Activated naive CD4-positive, alpha-beta T cell treated with anti-CD3 and anti-CD28 coated beads, Interleukin-2, amount 50 U/mL, for 16 hours (primary cell): ENCODE measurements around the gene IDUA.
A peak's percentile ranks its signal among the peaks of the same experiment; 100 is the strongest.
"Not testable (repeated sequence)": the region's sequence is repeated elsewhere in the genome, so short reads cannot be mapped to it uniquely, and the experiment has no call there.

ENCODE experiments used
- DNase-seq: peaks from one replicate; pipeline ENCODE4 v3.0.0-alpha.2; 2020

IDUA gene

GRCh38 chr4:968221-968620, 18.6 kb upstream of the IDUA start:
- no peak for DNase-seq

- DNase-seq: no peak
Measured at GRCh38 chr4:968621-969394, 18.0 kb upstream of the IDUA start.

GRCh38 chr4:970046-970745, 16.6 kb upstream of the IDUA start:
- DNase-seq: no peak

GRCh38 chr4:970854-971520, 15.9 kb upstream of the IDUA start:
- DNase-seq: no peak

GRCh38 chr4:971666-972500, 15.0 kb upstream of the IDUA start:
- DNase-seq: no peak

- peak; percentile 66 for DNase-seq
Measured at GRCh38 chr4:972651-973424, 14.0 kb upstream of the IDUA start.

- DNase-seq: peak; percentile 80
Measured at GRCh38 chr4:973431-974397, 13.1 kb upstream of the IDUA start, which contains the start of gene DGKQ. TSS of gene DGKQ (minus strand) at chr4:973569. CDS start at chr4:973482, 87 bp downstream.

DNA sequence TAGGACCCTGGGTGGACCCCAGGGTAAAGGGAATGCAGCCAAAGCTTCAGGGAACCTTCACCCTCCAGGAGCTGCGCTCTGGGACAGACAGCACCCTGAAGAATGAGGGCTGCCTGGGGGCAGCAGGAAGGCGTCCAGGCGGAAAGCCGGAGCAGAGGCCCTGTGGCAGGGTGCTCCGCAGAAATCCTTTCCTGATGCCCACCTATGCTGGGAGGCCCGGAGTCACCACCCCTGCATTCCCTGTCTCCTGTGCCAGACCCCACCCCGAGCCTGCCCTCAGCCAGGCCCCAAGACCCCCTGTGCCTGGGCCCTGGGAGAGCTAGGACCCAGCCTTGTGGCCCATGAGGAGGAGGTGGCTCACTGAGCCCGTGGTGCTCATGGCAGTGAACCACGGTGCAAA, 12.2 kb upstream of the IDUA start:
- no peak for DNase-seq

DNA sequence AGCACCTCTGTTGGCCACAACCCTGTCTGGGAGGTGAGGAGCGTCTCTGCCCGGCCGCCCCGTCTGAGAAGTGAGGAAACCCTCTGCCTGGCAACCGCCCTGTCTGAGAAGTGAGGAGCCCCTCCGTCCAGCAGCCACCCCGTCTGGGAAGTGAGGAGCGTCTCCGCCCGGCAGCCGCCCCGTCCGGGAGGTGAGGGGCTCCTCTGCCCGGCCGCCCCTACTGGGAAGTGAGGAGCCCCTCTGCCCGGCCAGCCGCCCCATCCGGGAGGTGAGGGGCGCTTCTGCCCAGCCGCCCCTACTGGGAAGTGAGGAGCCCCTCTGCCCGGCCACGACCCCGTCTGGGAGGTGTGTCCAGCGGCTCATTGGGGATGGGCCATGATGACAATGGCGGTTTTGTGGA, 10.8 kb upstream of the IDUA start:
- not testable (repeated sequence) for DNase-seq

- DNase-seq: no peak
Measured at GRCh38 chr4:978957-979701, 7.7 kb upstream of the IDUA start.

GRCh38 chr4:982291-982690, 4.6 kb upstream of the IDUA start:
- no peak for DNase-seq

DNA sequence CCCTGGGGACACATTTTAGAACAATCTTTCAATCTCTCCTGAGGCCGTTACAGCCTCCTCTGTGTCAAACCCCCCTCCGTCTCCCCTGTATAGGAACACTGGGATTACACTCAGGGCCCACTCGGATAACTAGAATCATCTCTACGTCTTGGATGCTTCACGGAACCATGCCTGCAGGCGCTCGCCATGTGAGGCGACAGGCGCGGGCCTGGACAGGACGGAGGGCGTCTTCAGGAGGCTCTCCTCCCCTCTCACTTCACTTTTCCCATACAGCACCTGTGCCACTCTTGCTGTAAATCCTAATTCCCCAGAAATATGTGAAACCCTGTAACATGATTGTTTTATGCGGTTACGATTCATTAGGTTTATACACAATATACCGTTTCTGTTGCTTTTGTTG, 4.0 kb upstream of the IDUA start:
- DNase-seq: no peak

- no peak for DNase-seq
Measured at GRCh38 chr4:984336-985054, 2.3 kb upstream of the IDUA start.

DNA sequence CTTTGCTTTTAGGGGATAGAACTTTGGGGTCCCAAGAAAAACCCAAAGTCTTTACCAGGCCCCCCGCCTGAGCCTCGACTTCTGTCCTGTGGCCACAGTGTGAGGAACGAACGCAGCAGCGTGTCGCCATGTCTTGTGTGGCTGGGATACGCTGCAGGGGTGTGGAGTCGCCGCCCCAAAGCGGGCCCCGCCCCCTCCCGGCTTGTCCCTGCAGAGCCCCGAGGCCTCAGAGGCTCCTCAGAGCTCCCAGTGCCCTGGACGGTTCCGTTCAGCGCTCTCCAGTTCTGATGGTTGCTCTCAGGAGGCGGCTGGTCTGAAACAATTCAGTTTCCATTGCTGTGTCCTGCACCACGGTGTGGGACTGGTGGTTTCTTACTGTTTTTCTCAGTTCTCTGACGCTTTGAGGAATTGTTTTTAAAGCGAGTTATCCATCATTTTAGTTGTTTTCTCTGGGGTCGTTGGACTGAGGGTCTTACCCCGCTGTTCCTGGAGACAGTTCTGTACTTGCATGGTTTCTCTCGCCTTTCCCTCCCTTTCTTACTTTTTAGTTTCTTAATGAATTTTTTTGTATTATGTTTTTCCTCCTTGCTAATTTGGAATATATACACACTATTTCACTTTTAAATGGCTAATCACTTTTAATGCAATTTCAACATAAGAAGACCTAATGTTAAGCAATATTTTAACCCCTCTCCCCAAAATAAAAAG, 1.6 kb upstream of the IDUA start:
- DNase-seq: peak; percentile 82

- no peak for DNase-seq
Measured at GRCh38 chr4:986428-986878, 391 bp upstream of the IDUA start.

- DNase-seq: no peak
Measured at GRCh38 chr4:987624-988513, 1.0 kb downstream of the IDUA start.
